ENCODE data around the gene PRSS56. TPM values are rescaled to one million over a fixed set of nuclear protein-coding genes. Genes with fewer than 3 reads are reported as not detected.

PRSS56 gene
- polyA plus RNA-seq, 1 experiment, result not detected

GRCh38 chr2:232526372-232526941 is 6.3 kb downstream of the PRSS56 start:
- Histone ChIP-seq H3K4me3 (ENCODE audit: low read depth, low read length) (no peak overlapping the region), H3K9me3 (ENCODE audit: control insufficient read depth, insufficient read depth, low read length) (no peaks in the 10 kb centered on the region), H3K27me3 (ENCODE audit: control insufficient read depth, insufficient read depth, low read length) (peaks cover 36% of the 10 kb centered on the region), H3K27ac (ENCODE audit: low read depth, low read length) (no peak overlapping the region)
- no peak for TF ChIP-seq CTCF (IDR thresholded peaks at IDR 0.05; ENCODE audit: low read depth, low read length)
- ChIA-PET POLR2A (no interaction called here), CTCF (interaction anchor here (0.6 kb wide), 1 partner anchor 65 kb away, joined by 4 read pairs; no protein-coding TSS in a partner anchor)
- DNase-seq (ENCODE audit: low read depth, low spot score), result no peak

- ChIA-PET CTCF (no interaction called here), POLR2A (no interaction called here)
- H3K4me3 ChIP-seq (ENCODE audit: low read depth, low read length), result no peak overlapping the region
- no peak for DNase-seq (ENCODE audit: low read depth, low spot score)
- H3K9me3 ChIP-seq (ENCODE audit: control insufficient read depth, insufficient read depth, low read length), result no peaks in the 10 kb centered on the region
- TF ChIP-seq CTCF (IDR thresholded peaks at IDR 0.05; ENCODE audit: low read depth, low read length), result no peak
- H3K27ac ChIP-seq (ENCODE audit: low read depth, low read length), result no peak overlapping the region
- peaks cover 26% of the 10 kb centered on the region for H3K27me3 ChIP-seq (ENCODE audit: control insufficient read depth, insufficient read depth, low read length)
These were observed 7.8 kb downstream of the PRSS56 start for GRCh38 chr2:232527905-232528470.

- POLR2A ChIA-PET, result no interaction called here
- no peak overlapping the region for H3K4me3 ChIP-seq (ENCODE audit: low read depth, low read length)
- H3K27me3 ChIP-seq (ENCODE audit: control insufficient read depth, insufficient read depth, low read length), result peaks cover 20% of the 10 kb centered on the region
- no peaks in the 10 kb centered on the region for H3K9me3 ChIP-seq (ENCODE audit: control insufficient read depth, insufficient read depth, low read length)
- H3K27ac ChIP-seq (ENCODE audit: low read depth, low read length), result no peak overlapping the region
- CTCF ChIA-PET, result no interaction called here
- TF ChIP-seq CTCF (IDR thresholded peaks at IDR 0.05; ENCODE audit: low read depth, low read length), result no peak
- no peak for DNase-seq (ENCODE audit: low read depth, low spot score)
These were observed 8.7 kb downstream of the PRSS56 start for GRCh38 chr2:232528746-232529460.

- DNase-seq (ENCODE audit: low read depth, low spot score), result no peak
- ChIA-PET POLR2A (no interaction called here), CTCF (interaction anchor here (0.6 kb wide), 1 partner anchor 619 kb away, joined by 3 read pairs; no protein-coding TSS in a partner anchor)
- TF ChIP-seq CTCF (IDR thresholded peaks at IDR 0.05; ENCODE audit: low read depth, low read length), result no peak
- H3K4me3 ChIP-seq (ENCODE audit: low read depth, low read length), result no peak overlapping the region
- H3K9me3 ChIP-seq (ENCODE audit: control insufficient read depth, insufficient read depth, low read length), result no peaks in the 10 kb centered on the region
- H3K27ac ChIP-seq (ENCODE audit: low read depth, low read length), result no peak overlapping the region
- H3K27me3 ChIP-seq (ENCODE audit: control insufficient read depth, insufficient read depth, low read length), result peaks cover 14% of the 10 kb centered on the region
These were observed 9.8 kb downstream of the PRSS56 start for GRCh38 chr2:232529806-232530547.

Data from AG04450 (cell line).